H1 (cell line): ENCODE measurements around the gene RNASE3. TPM values are rescaled to one million over a fixed set of nuclear protein-coding genes. Genes with fewer than 3 reads are reported as not detected.
A peak's percentile ranks its signal among the peaks of the same experiment; 100 is the strongest.

Experiments used
- CTCF ChIA-PET: fragments of 300-600 bp; sonication (Branson Sonifier 250); formaldehyde crosslinking; loops from one replicate; lab custom pipeline; 2021; ENCODE audit not compliant: partially characterized antibody; lab: Charles Lee
- POLR2A ChIA-PET: fragments of 300-600 bp; sonication (Branson Sonifier 250); formaldehyde crosslinking; loops from one replicate; lab custom pipeline; 2021; ENCODE audit warnings: inconsistent platforms; ENCODE audit not compliant: partially characterized antibody; lab: Charles Lee
- DNase-seq, 2 experiments: peaks; one replicate each; pipeline versions ENCODE4 v3.0.0 to v3.0.0-alpha.2; 2010 to 2022; ENCODE audit warnings: low spot score in 2 of 2, low read depth in 1 of 2, mixed read lengths in 1 of 2
- FAIRE-seq: peaks from 2 replicates; lab custom pipeline; 2011; peaks lifted over from hg19 to GRCh38; lab: Jason Lieb, UNC
- H2AFZ ChIP-seq: 2 replicates; pipeline ENCODE4 v1.8.1; 2012; ENCODE audit warnings: low read length, inconsistent platforms
- H2AK5ac ChIP-seq: 2 replicates; pipeline ENCODE4 v1.6.1; 2013; ENCODE audit warnings: low read depth, low read length
- H2BK120ac ChIP-seq: replicated peaks from 2 replicates; pipeline ENCODE3; 2013; ENCODE audit warnings: low read depth, low read length, inconsistent platforms
- H2BK12ac ChIP-seq: 2 replicates; pipeline ENCODE4 v1.6.1; 2013; ENCODE audit warnings: low read depth, low read length
- H2BK15ac ChIP-seq: 2 replicates; pipeline ENCODE4 v1.6.1; 2013; ENCODE audit warnings: low read length
- H2BK20ac ChIP-seq: 2 replicates; pipeline ENCODE4 v1.6.1; 2013; ENCODE audit warnings: low read length
- H2BK5ac ChIP-seq: 2 replicates; pipeline ENCODE4 v1.6.1; 2013; ENCODE audit warnings: low read depth, low read length
- H3K14ac ChIP-seq: 2 replicates; pipeline ENCODE4 v1.6.1; 2013; ENCODE audit warnings: inconsistent platforms; ENCODE audit not compliant: insufficient read length
- H3K18ac ChIP-seq: 2 replicates; pipeline ENCODE4 v1.6.1; 2013; ENCODE audit warnings: low read length; ENCODE audit errors: extremely low read depth
- H3K23ac ChIP-seq: 2 replicates; pipeline ENCODE4 v1.6.1; 2013; ENCODE audit warnings: inconsistent platforms; ENCODE audit not compliant: insufficient read length
- H3K23me2 ChIP-seq: 2 replicates; pipeline ENCODE4 v1.6.1; 2013; ENCODE audit warnings: low read depth, low read length
- H3K27ac ChIP-seq: 2 replicates; pipeline ENCODE4 v1.6.1; 2011; ENCODE audit warnings: low read depth, low read length, inconsistent platforms
- H3K27me3 ChIP-seq, 4 experiments: replicated peaks in 1 of 4; 1 replicate in 1 of 4; 2 replicates in 3 of 4; pipeline versions ENCODE4 v1.6.1 to v1.8.1; 2011 to 2013; ENCODE audit warnings: low read length in 3 of 4, mild to moderate bottlenecking in 3 of 4, inconsistent platforms in 2 of 4, mixed read lengths in 2 of 4, moderate library complexity in 1 of 4; ENCODE audit not compliant: control insufficient read depth in 3 of 4, insufficient read depth in 3 of 4; ENCODE audit errors: extremely low read depth in 1 of 4
- H3K36me3 ChIP-seq, 4 experiments: 2 replicates each; pipeline versions ENCODE4 v1.6.1 to v1.8.1; 2011 to 2013; ENCODE audit warnings: mild to moderate bottlenecking in 4 of 4, low read length in 3 of 4, moderate library complexity in 2 of 4, control low read depth in 1 of 4, inconsistent platforms in 1 of 4; ENCODE audit not compliant: insufficient read depth in 4 of 4, control insufficient read depth in 2 of 4
- H3K4ac ChIP-seq: replicated peaks from 2 replicates; pipeline ENCODE3; 2013; ENCODE audit warnings: low read length, low read depth, mixed read lengths, inconsistent platforms; ENCODE audit not compliant: insufficient read length
- H3K4me1 ChIP-seq, 4 experiments: replicated peaks in 1 of 4; 1 replicate in 1 of 4; 2 replicates in 3 of 4; pipeline versions ENCODE4 v1.6.1 to v1.8.1; 2011 to 2013; ENCODE audit warnings: low read length in 3 of 4, inconsistent platforms in 2 of 4, mixed read lengths in 1 of 4; ENCODE audit not compliant: insufficient read depth in 4 of 4, control insufficient read depth in 3 of 4
- H3K4me2 ChIP-seq, 2 experiments: 2 replicates each; pipeline versions ENCODE4 v1.6.1 to v1.8.1; 2011 to 2013; ENCODE audit warnings: low read depth in 2 of 2, low read length in 2 of 2, control low read depth in 1 of 2, inconsistent platforms in 1 of 2, mild to moderate bottlenecking in 1 of 2; ENCODE audit not compliant: insufficient read depth in 1 of 2
- H3K4me3 ChIP-seq, 4 experiments: fragments of 200-600, 300-600 bp in 1 of 4; sonication (generic), shearing (Covaris generic), sonication (Bioruptor Twin) in 1 of 4; 2 replicates each; pipeline versions ENCODE4 v1.5.1 to v1.8.1; 2011 to 2016; ENCODE audit warnings: low read length in 4 of 4, low read depth in 3 of 4, control low read depth in 2 of 4, inconsistent platforms in 2 of 4, mild to moderate bottlenecking in 2 of 4, mixed read lengths in 1 of 4, moderate library complexity in 1 of 4; ENCODE audit not compliant: insufficient read depth in 2 of 4; ENCODE audit errors: extremely low read depth in 1 of 4
- H3K56ac ChIP-seq: replicated peaks from 2 replicates; pipeline ENCODE3; 2013; ENCODE audit warnings: low read depth, mild to moderate bottlenecking, mixed read lengths, low read length, inconsistent platforms; ENCODE audit not compliant: insufficient read length
- H3K79me1 ChIP-seq: 2 replicates; pipeline ENCODE4 v1.6.1; 2013; ENCODE audit warnings: low read depth, low read length, control low read depth
- H3K79me2 ChIP-seq, 2 experiments: 2 replicates each; pipeline versions ENCODE4 v1.6.1 to v1.8.1; 2012 to 2013; ENCODE audit warnings: low read length in 2 of 2, mild to moderate bottlenecking in 2 of 2, inconsistent platforms in 1 of 2; ENCODE audit not compliant: insufficient read depth in 2 of 2, control insufficient read depth in 1 of 2
- H3K9ac ChIP-seq, 4 experiments: replicated peaks in 1 of 4; 1 replicate in 1 of 4; 2 replicates in 3 of 4; pipeline versions ENCODE4 v1.6.1 to v1.8.1; 2011 to 2013; ENCODE audit warnings: low read depth in 3 of 4, low read length in 3 of 4, control low read depth in 2 of 4, mild to moderate bottlenecking in 2 of 4, moderate library complexity in 2 of 4, inconsistent platforms in 1 of 4; ENCODE audit errors: extremely low read depth in 1 of 4
- H3K9me3 ChIP-seq, 2 experiments: 2 replicates each; pipeline versions ENCODE4 v1.6.1 to v1.8.1; 2012 to 2013; ENCODE audit warnings: mild to moderate bottlenecking in 2 of 2, moderate library complexity in 2 of 2, control low read depth in 1 of 2, inconsistent platforms in 1 of 2, low read depth in 1 of 2, low read length in 1 of 2, mixed read lengths in 1 of 2; ENCODE audit not compliant: insufficient read depth in 2 of 2
- H4K20me1 ChIP-seq, 2 experiments: replicated peaks in 1 of 2; 2 replicates each; pipeline versions ENCODE3 to v1.8.1; 2011 to 2013; ENCODE audit warnings: inconsistent platforms in 2 of 2, low read length in 2 of 2, mild to moderate bottlenecking in 1 of 2; ENCODE audit not compliant: insufficient read depth in 2 of 2, control insufficient read depth in 1 of 2
- H4K5ac ChIP-seq: 2 replicates; pipeline ENCODE4 v1.6.1; 2013; ENCODE audit warnings: low read length, low read depth, mixed read lengths, inconsistent platforms; ENCODE audit not compliant: insufficient read length
- H4K8ac ChIP-seq: 2 replicates; pipeline ENCODE4 v1.8.0; 2013; ENCODE audit warnings: mild to moderate bottlenecking, moderate library complexity, low read length, inconsistent platforms; ENCODE audit not compliant: insufficient read depth; ENCODE audit errors: extremely low read depth
- H4K91ac ChIP-seq: replicated peaks from 2 replicates; pipeline ENCODE3; 2013; ENCODE audit warnings: low read length, mixed read lengths, inconsistent platforms; ENCODE audit not compliant: insufficient read length
- GABPA ChIP-seq: IDR thresholded peaks from 2 replicates; pipeline ENCODE4 v1.6.1; 2011; ENCODE audit warnings: mild to moderate bottlenecking, low read length, moderate library complexity, borderline replicate concordance; ENCODE audit not compliant: insufficient read depth
- GTF2F1 ChIP-seq: IDR thresholded peaks from 2 replicates; pipeline ENCODE4 v1.6.1; 2012; ENCODE audit warnings: low read depth, low read length, improper control_type of control experiment, borderline replicate concordance
- POU5F1 ChIP-seq: IDR thresholded peaks from 2 replicates; pipeline ENCODE4 v1.6.1; 2011; ENCODE audit warnings: low read depth, mild to moderate bottlenecking, low read length, moderate library complexity
- SIRT6 ChIP-seq: IDR thresholded peaks from one replicate; pipeline ENCODE4 v1.7.1; 2012; ENCODE audit warnings: low read length, inconsistent platforms
- SUZ12 ChIP-seq: fragments of 200-600 bp; sonication (generic); IDR thresholded peaks from 2 replicates; pipeline ENCODE4 v1.6.1; 2012; ENCODE audit warnings: mild to moderate bottlenecking, inconsistent platforms, low read length, moderate library complexity, mixed read lengths
- TAF7 ChIP-seq: optimal IDR thresholded peaks from 2 replicates; pipeline ENCODE3; 2011; ENCODE audit warnings: low read depth, mild to moderate bottlenecking, inconsistent platforms, low read length, moderate library complexity, borderline replicate concordance
- ZNF274 ChIP-seq: IDR thresholded peaks from 2 replicates; pipeline ENCODE4 v1.7.0; 2012; ENCODE audit warnings: low read length, borderline replicate concordance; ENCODE audit errors: extremely low read depth
- WGBS, 2 experiments: shearing (Covaris generic) in 1 of 2; methylation state at CpG; one replicate each; pipeline versions ENCODE4 v1.1.6 to v1.1.7; 2013 to 2015; ENCODE audit warnings: low lambda C conversion rate in 2 of 2, mixed read lengths in 2 of 2, inconsistent platforms in 1 of 2, low coverage in 1 of 2, missing lambda C conversion rate in 1 of 2; ENCODE audit not compliant: insufficient replicate concordance in 2 of 2, insufficient coverage in 1 of 2, insufficient read length in 1 of 2; ENCODE audit errors: extremely low coverage in 1 of 2, missing lambda C conversion rate in 1 of 2; 5-methylcytosine and 5-hydroxymethylcytosine counted together
- polyA plus RNA-seq, 7 experiments: library from polyadenylated mRNA; depleted of rRNA in 3 of 7; stranded (reverse) in 5 of 7; unstranded in 2 of 7; fragments of >200 nt in 5 of 7; fragments of 200-250 nt in 2 of 7; gene quantifications; 1 replicate in 5 of 7; 2 replicates in 1 of 7; 4 replicates in 1 of 7; pipeline versions ENCODE4 v1.2.1 to v1.2.3, GENCODE V29; 2011 to 2013; ENCODE audit warnings: missing spikeins in 2 of 7, mixed read lengths in 2 of 7
- total RNA-seq: library from RNA; stranded (reverse); fragmentation: NEBNext Ultra II Directional; extraction: Animal tissue kit (Norgen Biotek cat#: 25700); gene quantifications from 2 replicates; pipeline ENCODE4 v1.2.1, GENCODE V29; 2021
- TF ChIP-seq, protein P1 (sequence below): IDR thresholded peaks from 2 replicates; pipeline ENCODE4 v1.6.1; 2012; ENCODE audit warnings: low read length, inconsistent platforms

Gene RNASE3
- total and polyA plus RNA-seq, 2 of the 8 experiments (the other 6 are each of a cell fraction or from before 2014, with no cell fraction given): not detected

DNA sequence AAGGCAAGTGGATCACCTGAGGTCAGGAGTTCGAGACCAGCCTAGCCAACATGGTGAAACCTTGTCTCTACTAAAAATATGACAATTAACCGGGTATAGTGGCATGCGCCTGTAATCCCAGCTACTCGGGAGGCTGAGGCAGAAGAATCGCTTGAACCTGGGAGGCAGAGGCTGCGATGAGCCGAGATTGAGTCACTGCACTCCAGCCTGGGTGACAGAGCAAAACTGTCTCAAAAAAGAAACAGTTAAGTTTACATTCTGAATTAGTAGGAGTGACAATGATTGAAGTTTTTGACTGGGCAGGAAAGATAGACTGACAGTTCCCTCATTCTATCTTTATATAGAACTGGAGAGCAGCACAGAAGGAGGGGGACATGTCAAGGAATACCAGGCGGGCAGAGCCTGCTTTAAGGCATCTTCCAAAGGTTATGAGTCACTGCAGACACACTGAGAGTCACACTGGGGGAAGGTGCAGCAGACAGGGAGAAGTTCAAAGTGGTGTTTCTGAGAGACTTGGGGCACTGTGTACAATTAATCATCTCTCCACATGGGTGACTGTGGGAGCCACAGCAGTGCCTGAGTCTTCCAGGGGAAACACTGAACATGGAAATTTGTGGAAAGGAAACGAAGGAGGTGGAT, 42.8 kb upstream of the RNASE3 start:
- CTCF ChIA-PET: interaction anchor here (1.0 to 5.0 kb wide), 11 partner anchors 10 to 148 kb away, joined by 3 to 52 read pairs (median 4); no protein-coding TSS in a partner anchor
- Histone ChIP-seq H3K27ac (no peak overlapping the region), H3K79me2 (no peaks in the 10 kb centered on the region), H2AK5ac (no peak overlapping the region), H3K27me3 (no peaks in the 10 kb centered on the region), H3K9ac (no peak overlapping the region), H3K23ac (no peak overlapping the region), H3K4ac (no peak overlapping the region), H2BK12ac (no peak overlapping the region), H2AFZ (no peak overlapping the region), H3K56ac (no peak overlapping the region), H3K23me2 (no peaks in the 10 kb centered on the region), H4K91ac (no peak overlapping the region), H2BK5ac (0 out of 2 replicates have a peak overlapping the region, but pooled peaks have one; percentile 19), H3K79me1 (no peaks in the 10 kb centered on the region), H2BK20ac (0 out of 2 replicates have a peak overlapping the region, but pooled peaks have one; percentile 15), H4K8ac (no peak overlapping the region), H3K9me3 (no peaks in the 10 kb centered on the region), H2BK15ac (no peak overlapping the region), H3K36me3 (no peaks in the 10 kb centered on the region), H3K4me1 (peaks cover 0 to 4% (median 3%) of the 10 kb centered on the region in 4 experiments; a peak in 3 of 7 replicates), H3K4me2 (no peak overlapping the region), H4K20me1 (no peaks in the 10 kb centered on the region), H2BK120ac (no peak overlapping the region), H3K18ac (no peak overlapping the region), H4K5ac (no peak overlapping the region), H3K4me3 (no peak overlapping the region)
- FAIRE-seq (no peak), DNase-seq (no peak)
- POLR2A ChIA-PET: interaction anchor here (1.2 kb wide), 1 partner anchor 123 kb away, joined by 5 read pairs; no protein-coding TSS in a partner anchor
- 77% methylated on average over 9 of the region's 9 CpGs; no CpG with 5 or more reads in 1 of the 2 experiments for WGBS, 2 experiments
- TF ChIP-seq GTF2F1: no peak
- no peak for TF ChIP-seq SUZ12
- no peak for TF ChIP-seq ZNF274
- no peak for TF ChIP-seq SIRT6
- TF ChIP-seq TAF7: no peak
- TF ChIP-seq, protein P1, sequence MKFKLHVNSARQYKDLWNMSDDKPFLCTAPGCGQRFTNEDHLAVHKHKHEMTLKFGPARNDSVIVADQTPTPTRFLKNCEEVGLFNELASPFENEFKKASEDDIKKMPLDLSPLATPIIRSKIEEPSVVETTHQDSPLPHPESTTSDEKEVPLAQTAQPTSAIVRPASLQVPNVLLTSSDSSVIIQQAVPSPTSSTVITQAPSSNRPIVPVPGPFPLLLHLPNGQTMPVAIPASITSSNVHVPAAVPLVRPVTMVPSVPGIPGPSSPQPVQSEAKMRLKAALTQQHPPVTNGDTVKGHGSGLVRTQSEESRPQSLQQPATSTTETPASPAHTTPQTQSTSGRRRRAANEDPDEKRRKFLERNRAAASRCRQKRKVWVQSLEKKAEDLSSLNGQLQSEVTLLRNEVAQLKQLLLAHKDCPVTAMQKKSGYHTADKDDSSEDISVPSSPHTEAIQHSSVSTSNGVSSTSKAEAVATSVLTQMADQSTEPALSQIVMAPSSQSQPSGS: no peak
- TF ChIP-seq POU5F1: no peak
- no peak for TF ChIP-seq GABPA
- TF ChIP-seq, all 59 proteins: peak for 0
- no peak overlapping the region for H3K14ac ChIP-seq
